Prostate gland (tissue), 2 donors: ENCODE data around the gene KRT32. TPM values are rescaled to one million over a fixed set of nuclear protein-coding genes. Genes with fewer than 3 reads are reported as not detected.

Experiments
- DNase-seq: peaks from one replicate; pipeline ENCODE4 v3.0.0-alpha.2; 2019; ENCODE audit warnings: low spot score
- H3K27ac ChIP-seq, 2 donors: fragments of 200-600 bp; sonication (generic); 2 replicates each; pipeline ENCODE4 v1.5.1; 2017 to 2019
- H3K27me3 ChIP-seq: fragments of 200-600 bp; sonication (generic); replicated peaks from 2 replicates; pipeline ENCODE4 v1.5.1; 2019; ENCODE audit not compliant: insufficient read depth
- H3K36me3 ChIP-seq, 2 donors: fragments of 200-600 bp; sonication (generic); 1 replicate in 1 of 2; 2 replicates in 1 of 2; pipeline versions ENCODE4 v1.5.1 to v1.8.1; 2017 to 2019
- H3K4me1 ChIP-seq: fragments of 200-600 bp; sonication (generic); replicated peaks from 2 replicates; pipeline ENCODE4 v1.5.1; 2019
- H3K4me3 ChIP-seq, 2 donors: fragments of 200-600 bp; sonication (generic); 2 replicates each; pipeline ENCODE4 v1.5.1; 2017 to 2019
- H3K9me3 ChIP-seq: fragments of 200-600 bp; sonication (generic); 2 replicates; pipeline ENCODE4 v1.5.1; 2017
- POLR2A ChIP-seq: fragments of 450-650 bp; IDR thresholded peaks from one replicate; pipeline ENCODE4 v1.6.1; 2016; ENCODE audit warnings: antibody characterized with exemption, mild to moderate bottlenecking
- POLR2AphosphoS5 ChIP-seq: sonication (generic); formaldehyde crosslinking; IDR thresholded peaks from one replicate; pipeline ENCODE4 v1.6.1; 2017; ENCODE audit warnings: antibody characterized with exemption
- WGBS: methylation state at CpG from one replicate; pipeline ENCODE4 v1.1.5; 2018; 5-methylcytosine and 5-hydroxymethylcytosine counted together
- intact Hi-C: fragments of 100-400 bp; cut with DNase I; formaldehyde crosslinking; loops from one replicate; pipeline ENCODE4 v1.14.2; 2022
- total RNA-seq, 2 donors: library from RNA; depleted of rRNA; stranded (reverse); fragments of >200 nt; gene quantifications; one replicate each; pipeline ENCODE4 v1.1.0, GENCODE V29; 2016
- TF ChIP-seq, protein P1 (sequence below), 4 experiments: fragments of 200-600 bp in 2 of 4; fragments of 450-650 bp in 2 of 4; sonication (generic) in 2 of 4; IDR thresholded peaks; 1 replicate in 3 of 4; 2 replicates in 1 of 4; pipeline ENCODE4 v1.5.1; 2016 to 2019; ENCODE audit warnings: antibody characterized with exemption in 4 of 4, mild to moderate bottlenecking in 2 of 4, moderate library complexity in 2 of 4

The KRT32 gene
- total RNA-seq, 2 donors from 2014 or later = not detected

DNA sequence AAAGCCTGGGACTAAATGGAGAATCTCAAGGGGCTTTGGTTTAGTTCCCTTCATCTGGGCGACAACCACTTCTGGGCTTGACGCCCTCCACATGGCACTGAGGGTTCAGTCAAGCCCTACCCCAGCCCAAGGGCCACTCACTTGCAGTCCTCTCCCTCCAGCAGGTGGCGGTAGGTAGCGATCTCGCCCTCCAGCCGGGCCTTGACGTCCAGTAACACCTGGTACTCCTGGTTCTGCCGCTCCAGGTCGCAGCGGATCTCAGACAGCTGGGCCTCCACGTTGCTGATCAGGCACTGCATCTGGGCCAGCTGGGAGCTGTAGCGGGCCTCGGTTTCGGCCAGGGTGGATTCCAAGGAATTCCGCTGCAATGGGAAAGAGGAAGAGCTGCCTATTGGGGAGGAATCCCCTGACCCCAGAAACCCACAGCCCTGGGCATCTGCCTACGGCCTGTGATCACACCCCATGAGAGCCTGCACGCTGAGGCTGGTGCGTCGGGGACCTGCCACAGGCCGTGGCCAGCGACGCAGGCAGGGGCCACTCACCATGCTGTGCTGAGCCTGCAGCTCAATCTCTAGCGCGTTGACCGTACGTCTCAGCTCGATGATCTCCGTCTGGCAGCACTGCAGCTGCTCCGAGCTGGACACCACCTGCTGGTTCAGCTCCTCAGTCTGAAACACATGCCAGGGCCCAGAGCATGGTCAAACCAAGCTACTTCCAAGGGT lies 19.8 kb upstream of the KRT32 start:
- no peaks in the 10 kb centered on the region for H3K4me1 ChIP-seq
- WGBS = 85% methylated on average over 29 of the region's 29 CpGs
- no peaks in the 10 kb centered on the region for H3K27me3 ChIP-seq

DNA sequence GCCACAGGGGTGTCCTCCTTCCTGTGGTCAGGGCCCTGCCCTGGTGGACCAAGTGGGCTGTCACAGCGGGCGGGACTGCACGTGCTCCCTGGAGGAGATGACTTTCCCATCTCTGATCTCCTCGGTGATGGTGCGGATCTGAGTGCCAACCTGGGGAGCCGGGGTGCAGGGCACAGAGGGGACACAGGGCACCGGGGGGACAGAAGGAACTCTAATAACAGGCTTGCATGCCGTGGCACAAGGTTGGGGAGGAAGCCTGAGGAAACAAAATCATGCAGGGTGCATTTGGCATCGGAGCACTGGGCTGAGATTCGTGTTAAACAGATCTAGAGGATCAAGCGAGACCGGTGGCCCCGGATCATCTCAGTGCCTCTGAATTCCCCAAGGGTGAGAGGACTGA lies 19.1 kb upstream of the KRT32 start:
- no peak for DNase-seq
- Histone ChIP-seq H3K27ac (no peak overlapping the region), H3K36me3 (no peaks in the 10 kb centered on the region), H3K4me3 (no peak overlapping the region), H3K27me3 (no peaks in the 10 kb centered on the region), H3K9me3 (no peaks in the 10 kb centered on the region), H3K4me1 (no peaks in the 10 kb centered on the region)
- TF ChIP-seq POLR2A (no peak), POLR2AphosphoS5 (no peak)
- TF ChIP-seq, protein P1, sequence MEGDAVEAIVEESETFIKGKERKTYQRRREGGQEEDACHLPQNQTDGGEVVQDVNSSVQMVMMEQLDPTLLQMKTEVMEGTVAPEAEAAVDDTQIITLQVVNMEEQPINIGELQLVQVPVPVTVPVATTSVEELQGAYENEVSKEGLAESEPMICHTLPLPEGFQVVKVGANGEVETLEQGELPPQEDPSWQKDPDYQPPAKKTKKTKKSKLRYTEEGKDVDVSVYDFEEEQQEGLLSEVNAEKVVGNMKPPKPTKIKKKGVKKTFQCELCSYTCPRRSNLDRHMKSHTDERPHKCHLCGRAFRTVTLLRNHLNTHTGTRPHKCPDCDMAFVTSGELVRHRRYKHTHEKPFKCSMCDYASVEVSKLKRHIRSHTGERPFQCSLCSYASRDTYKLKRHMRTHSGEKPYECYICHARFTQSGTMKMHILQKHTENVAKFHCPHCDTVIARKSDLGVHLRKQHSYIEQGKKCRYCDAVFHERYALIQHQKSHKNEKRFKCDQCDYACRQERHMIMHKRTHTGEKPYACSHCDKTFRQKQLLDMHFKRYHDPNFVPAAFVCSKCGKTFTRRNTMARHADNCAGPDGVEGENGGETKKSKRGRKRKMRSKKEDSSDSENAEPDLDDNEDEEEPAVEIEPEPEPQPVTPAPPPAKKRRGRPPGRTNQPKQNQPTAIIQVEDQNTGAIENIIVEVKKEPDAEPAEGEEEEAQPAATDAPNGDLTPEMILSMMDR (IDR thresholded peaks at IDR 0.05) = no peak
- intact Hi-C loops = no loop called here
- WGBS = 93% methylated on average over 13 of the region's 13 CpGs

More for the DNA sequence above, 19.8 kb upstream of the KRT32 start:
- no peak for DNase-seq
- H3K27ac ChIP-seq = no peak overlapping the region
- no peaks in the 10 kb centered on the region for H3K36me3 ChIP-seq
- H3K9me3 ChIP-seq = no peaks in the 10 kb centered on the region
- TF ChIP-seq, protein P1 (IDR thresholded peaks at IDR 0.05) = no peak
- TF ChIP-seq POLR2AphosphoS5 (no peak), POLR2A (no peak)
- H3K4me3 ChIP-seq = no peak overlapping the region
- intact Hi-C loops = no loop called here

DNA sequence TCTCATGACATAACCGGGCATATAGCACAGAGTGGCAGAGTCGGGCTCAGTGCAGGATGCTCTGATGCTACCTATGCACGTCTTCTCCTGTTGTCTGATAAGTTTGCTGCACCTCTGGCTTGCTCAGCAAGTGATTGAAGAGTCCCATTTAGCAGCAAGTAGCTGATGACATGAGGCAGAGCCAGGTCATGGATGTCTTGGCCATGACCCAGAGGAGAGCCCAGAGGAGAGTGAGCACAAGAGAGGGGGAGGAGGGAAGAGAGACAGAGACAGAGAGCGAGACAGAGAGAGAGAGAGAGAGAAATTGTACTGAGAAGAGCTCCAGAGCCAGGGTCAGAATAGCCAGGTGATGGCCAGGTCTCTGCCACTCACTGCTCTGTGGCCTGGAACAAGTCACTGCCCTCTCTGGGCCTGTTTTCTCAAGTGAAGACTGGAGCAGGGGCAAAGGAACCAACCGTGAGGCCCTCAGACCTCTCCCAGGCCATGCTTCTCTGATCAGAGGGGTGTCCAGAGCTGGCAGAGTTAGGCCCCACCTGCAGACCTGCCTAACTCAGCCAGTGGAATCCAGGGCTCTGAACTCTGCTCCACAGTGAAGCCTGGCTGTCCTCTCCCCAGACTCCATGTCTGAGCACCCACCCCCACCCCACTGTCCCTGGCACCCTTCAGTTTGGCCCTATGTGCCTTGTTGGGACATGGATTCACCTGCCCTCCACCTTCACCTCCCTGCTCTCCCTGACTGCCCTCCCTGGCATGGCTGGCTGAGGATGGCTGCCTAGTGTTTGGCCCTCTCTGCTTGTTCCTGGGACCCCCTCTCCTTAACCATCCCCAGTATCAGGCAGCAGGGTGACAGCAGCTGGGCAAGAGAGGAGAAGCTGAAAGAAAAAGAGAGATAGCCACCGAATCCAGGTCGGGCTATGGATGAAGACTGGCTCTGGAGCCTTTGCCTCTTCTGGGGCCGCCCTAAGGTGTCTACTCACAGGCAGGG lies 18.0 kb upstream of the KRT32 start:
- Histone ChIP-seq H3K4me1 (no peaks in the 10 kb centered on the region), H3K27ac (no peak overlapping the region), H3K27me3 (no peaks in the 10 kb centered on the region), H3K9me3 (no peaks in the 10 kb centered on the region), H3K36me3 (no peaks in the 10 kb centered on the region), H3K4me3 (no peak overlapping the region)
- no peak for DNase-seq
- TF ChIP-seq POLR2AphosphoS5 (no peak), POLR2A (no peak)
- TF ChIP-seq, protein P1 (IDR thresholded peaks at IDR 0.05) = no peak
- 93% methylated on average over 8 of the region's 8 CpGs for WGBS
- intact Hi-C loops = no loop called here

DNA sequence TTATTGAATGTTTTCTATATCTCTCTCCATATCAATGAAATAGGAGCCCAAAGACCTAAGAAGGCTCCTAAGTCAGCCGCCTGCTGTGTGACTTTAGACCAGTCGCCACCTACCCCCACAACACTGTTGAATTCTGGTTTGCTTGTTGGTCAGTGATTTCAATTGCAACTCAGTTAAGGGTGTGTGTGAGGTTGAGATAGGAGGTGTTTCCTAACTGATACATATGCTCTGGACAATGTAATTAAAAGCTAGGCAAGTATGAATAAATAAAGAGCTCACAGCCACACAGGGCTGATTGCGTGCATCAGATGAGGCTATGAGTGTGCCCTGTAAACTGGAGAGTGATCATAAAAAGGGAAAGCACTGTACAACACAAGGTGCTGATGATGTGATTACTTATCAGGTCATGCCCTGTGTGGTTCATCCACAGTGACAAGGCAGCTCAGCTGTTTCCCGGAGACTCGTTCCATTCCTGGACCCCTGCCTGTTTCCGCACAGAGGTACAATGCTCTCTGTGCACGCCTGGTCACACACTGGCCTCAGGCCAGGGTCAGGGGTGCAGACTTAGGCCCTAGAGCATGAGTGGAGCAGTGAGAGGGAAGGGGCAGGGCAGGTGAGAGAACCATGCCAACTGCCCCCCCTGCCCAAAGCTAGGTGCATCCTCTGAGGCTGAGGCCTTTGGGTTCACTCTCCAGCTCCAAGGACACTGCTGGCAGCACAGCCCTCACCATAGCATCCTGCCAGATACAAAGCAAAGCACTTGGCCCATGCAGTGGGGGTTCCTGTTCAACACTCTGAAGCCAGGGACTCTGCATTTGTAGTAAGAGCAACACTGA lies 17.0 kb upstream of the KRT32 start:
- WGBS = 65% methylated on average over 7 of the region's 7 CpGs
- no peak for DNase-seq
- Histone ChIP-seq H3K9me3 (no peaks in the 10 kb centered on the region), H3K36me3 (no peaks in the 10 kb centered on the region), H3K27me3 (no peaks in the 10 kb centered on the region), H3K27ac (no peak overlapping the region), H3K4me3 (no peak overlapping the region), H3K4me1 (no peaks in the 10 kb centered on the region)
- intact Hi-C loops = no loop called here
- TF ChIP-seq POLR2A = no peak
- TF ChIP-seq, protein P1 (IDR thresholded peaks at IDR 0.05) = no peak
- TF ChIP-seq POLR2AphosphoS5 = no peak
